Fibroblast of lung (primary cell): ENCODE measurements around the gene ZNF581. TPM values are rescaled to one million over a fixed set of nuclear protein-coding genes. Genes with fewer than 3 reads are reported as not detected.
A peak's percentile ranks its signal among the peaks of the same experiment; 100 is the strongest.

Experiments
- DNase-seq, 2 donors: peaks; one replicate each; pipeline versions ENCODE4 v3.0.0 to v3.0.0-alpha.2; 2010; ENCODE audit warnings: low read depth in 2 of 2
- H2AFZ ChIP-seq: 2 replicates; pipeline ENCODE4 v1.5.1; 2012; ENCODE audit warnings: low read length, control low read depth, inconsistent platforms
- H3K27ac ChIP-seq: 2 replicates; pipeline ENCODE4 v1.5.1; 2011; ENCODE audit warnings: low read length, control low read depth; ENCODE audit not compliant: insufficient read depth
- H3K27me3 ChIP-seq: 2 replicates; pipeline ENCODE4 v1.5.1; 2011; ENCODE audit warnings: mild to moderate bottlenecking, low read length; ENCODE audit not compliant: control insufficient read depth, insufficient read depth
- H3K36me3 ChIP-seq: 2 replicates; pipeline ENCODE4 v1.5.1; 2011; ENCODE audit warnings: low read length; ENCODE audit not compliant: control insufficient read depth, insufficient read depth
- H3K4me1 ChIP-seq: 2 replicates; pipeline ENCODE4 v1.5.1; 2011; ENCODE audit warnings: low read length; ENCODE audit not compliant: control insufficient read depth, insufficient read depth; ENCODE audit errors: extremely low read depth
- H3K4me2 ChIP-seq: 2 replicates; pipeline ENCODE4 v1.5.1; 2011; ENCODE audit warnings: low read length, control low read depth; ENCODE audit not compliant: insufficient read depth; ENCODE audit errors: extremely low read depth
- H3K4me3 ChIP-seq, 4 experiments: fragments of 200-600 bp in 1 of 4; sonication (generic) in 1 of 4; replicated peaks in 1 of 4; 2 replicates each; pipeline ENCODE4 v1.5.1; 2011 to 2016; ENCODE audit warnings: low read length in 4 of 4, low read depth in 3 of 4, mild to moderate bottlenecking in 3 of 4, control low read depth in 2 of 4, inconsistent platforms in 1 of 4, mixed read lengths in 1 of 4; ENCODE audit not compliant: insufficient read depth in 1 of 4; ENCODE audit errors: control extremely low read depth in 1 of 4
- H3K79me2 ChIP-seq: 2 replicates; pipeline ENCODE4 v1.5.1; 2012; ENCODE audit warnings: mild to moderate bottlenecking, low read length, inconsistent platforms; ENCODE audit not compliant: control insufficient read depth, insufficient read depth
- H3K9ac ChIP-seq: 2 replicates; pipeline ENCODE4 v1.5.1; 2011; ENCODE audit warnings: mild to moderate bottlenecking, low read length, control low read depth; ENCODE audit not compliant: insufficient read depth
- H3K9me3 ChIP-seq: 2 replicates; pipeline ENCODE4 v1.5.1; 2012; ENCODE audit warnings: low read depth, low read length; ENCODE audit not compliant: control insufficient read depth, insufficient read depth
- H4K20me1 ChIP-seq: 2 replicates; pipeline ENCODE4 v1.5.1; 2011; ENCODE audit warnings: low read length; ENCODE audit not compliant: control insufficient read depth, insufficient read depth; ENCODE audit errors: extremely low read depth
- CTCF ChIP-seq, 2 donors: IDR thresholded peaks in 1 of 2; conservative IDR thresholded peaks in 1 of 2; 1 replicate in 1 of 2; 2 replicates in 1 of 2; pipeline ENCODE4 v1.5.1; 2011 to 2012; ENCODE audit warnings: low read length in 2 of 2, control low read depth in 1 of 2, inconsistent platforms in 1 of 2, low read depth in 1 of 2, mild to moderate bottlenecking in 1 of 2
- EZH2 ChIP-seq: IDR thresholded peaks from 2 replicates; pipeline ENCODE4 v1.5.1; 2012; ENCODE audit warnings: low read length, control low read depth, mild to moderate bottlenecking; ENCODE audit errors: missing control alignments
- polyA plus RNA-seq, 2 donors: library from polyadenylated mRNA; depleted of rRNA in 1 of 2; stranded (reverse) in 1 of 2; unstranded in 1 of 2; fragments of >200 nt; gene quantifications; 2 replicates each; pipeline ENCODE4 v1.2.1, GENCODE V29; 2011 to 2012; ENCODE audit warnings: missing spikeins in 1 of 2
- total RNA-seq: library from RNA; depleted of rRNA; stranded (reverse); fragments of >200 nt; gene quantifications from 2 replicates; pipeline ENCODE4 v1.2.1, GENCODE V29; 2014

Gene ZNF581
- total and polyA plus RNA-seq, 2 donors (not counting 1 experiment from before 2014, with no cell fraction given): 9.2 to 33.4 TPM

- no peaks in the 10 kb centered on the region for H3K9me3 ChIP-seq
- H3K4me1 ChIP-seq: peaks cover 5% of the 10 kb centered on the region
- H3K36me3 ChIP-seq: peaks cover 5% of the 10 kb centered on the region
- DNase-seq: no peak
- TF ChIP-seq EZH2 (no peak), CTCF (conservative IDR thresholded peaks at IDR 0.05 in 1 of 2, IDR thresholded peaks at IDR 0.05 in 1 of 2; ENCODE audit: low read depth in 1 of 2, low read length in 2 of 2) (no peak)
- no peaks in the 10 kb centered on the region for H3K27me3 ChIP-seq
- no peak overlapping the region for H3K27ac ChIP-seq
- no peak overlapping the region for H2AFZ ChIP-seq
- no peaks in the 10 kb centered on the region for H4K20me1 ChIP-seq
- no peak overlapping the region for H3K4me2 ChIP-seq
- H3K79me2 ChIP-seq: no peaks in the 10 kb centered on the region
- H3K9ac ChIP-seq: no peak overlapping the region
- H3K4me3 ChIP-seq: no peak overlapping the region
These were observed 20.3 kb upstream of the ZNF581 start for GRCh38 chr19:55623130-55623529.

- no peak for TF ChIP-seq EZH2
- no peak for TF ChIP-seq CTCF (conservative IDR thresholded peaks at IDR 0.05 in 1 of 2, IDR thresholded peaks at IDR 0.05 in 1 of 2; ENCODE audit: low read depth in 1 of 2, low read length in 2 of 2)
- Histone ChIP-seq H2AFZ (no peak overlapping the region), H3K36me3 (peaks cover 5% of the 10 kb centered on the region), H3K4me3 (peak overlapping the region in 3 of 4 experiments; percentile 5 to 35 (median 15)), H3K4me1 (peaks cover 5% of the 10 kb centered on the region), H3K4me2 (no peak overlapping the region), H3K27me3 (no peaks in the 10 kb centered on the region), H3K9ac (no peak overlapping the region), H3K27ac (no peak overlapping the region), H4K20me1 (no peaks in the 10 kb centered on the region), H3K79me2 (no peaks in the 10 kb centered on the region), H3K9me3 (no peaks in the 10 kb centered on the region)
- no peak for DNase-seq
These were observed 19.9 kb upstream of the ZNF581 start for GRCh38 chr19:55623561-55623960.

- Histone ChIP-seq H3K36me3 (peaks cover 5% of the 10 kb centered on the region), H3K79me2 (no peaks in the 10 kb centered on the region), H4K20me1 (no peaks in the 10 kb centered on the region), H3K9ac (peak within 1 kb of the TSS; percentile 83), H3K9me3 (no peaks in the 10 kb centered on the region), H3K27me3 (no peaks in the 10 kb centered on the region), H3K4me3 (peak within 1 kb of the TSS; percentile 43 to 84 (median 68)), H3K27ac (peak within 1 kb of the TSS; percentile 78), H2AFZ (peak within 1 kb of the TSS; percentile 95), H3K4me2 (peak within 1 kb of the TSS; percentile 93), H3K4me1 (peaks cover 5% of the 10 kb centered on the region)
- DNase-seq: peak; percentile 79 to 94
- TF ChIP-seq CTCF (conservative IDR thresholded peaks at IDR 0.05 in 1 of 2, IDR thresholded peaks at IDR 0.05 in 1 of 2; ENCODE audit: low read depth in 1 of 2, low read length in 2 of 2): no peak
- no peak for TF ChIP-seq EZH2
These were observed 19.1 kb upstream of the ZNF581 start, which contains the start of gene ZNF784 for GRCh38 chr19:55624109-55625003. ZNF784 (minus strand) TSS chr19:55624566; CDS start chr19:55624561, 5 bp downstream.
